GM10847 (cell line): ENCODE measurements around the gene GPC3.

Experiments
- POLR2A ChIP-seq: IDR thresholded peaks from 2 replicates; pipeline ENCODE4 v1.6.1; 2011; ENCODE audit not compliant: insufficient read length; ENCODE audit errors: extremely low read depth

GPC3 gene

GRCh38 chrX:133905305-133905704 is 80.1 kb downstream of the GPC3 start:
- TF ChIP-seq POLR2A: no peak

- no peak for TF ChIP-seq POLR2A
Observed at GRCh38 chrX:133897593-133898163, 87.7 kb downstream of the GPC3 start.

- TF ChIP-seq POLR2A: no peak
Observed at GRCh38 chrX:133892337-133892736, 93.1 kb downstream of the GPC3 start.

GRCh38 chrX:133888984-133889383 is 96.4 kb downstream of the GPC3 start:
- TF ChIP-seq POLR2A: no peak

GRCh38 chrX:133884430-133885394 is 100.7 kb downstream of the GPC3 start:
- TF ChIP-seq POLR2A: no peak

- TF ChIP-seq POLR2A: no peak
Observed at GRCh38 chrX:133881893-133882292, 103.5 kb downstream of the GPC3 start.

- TF ChIP-seq POLR2A: no peak
Observed at GRCh38 chrX:133881007-133881406, 104.4 kb downstream of the GPC3 start.

GRCh38 chrX:133880032-133880443 is 105.4 kb downstream of the GPC3 start:
- TF ChIP-seq POLR2A: no peak

GRCh38 chrX:133878710-133879109 is 106.7 kb downstream of the GPC3 start:
- TF ChIP-seq POLR2A: no peak

- TF ChIP-seq POLR2A: no peak
Observed at GRCh38 chrX:133876646-133877045, 108.7 kb downstream of the GPC3 start.

GRCh38 chrX:133869270-133869669 is 116.1 kb downstream of the GPC3 start:
- no peak for TF ChIP-seq POLR2A

GRCh38 chrX:133868682-133869081 is 116.7 kb downstream of the GPC3 start:
- TF ChIP-seq POLR2A: no peak

- TF ChIP-seq POLR2A: no peak
Observed at GRCh38 chrX:133868250-133868649, 117.1 kb downstream of the GPC3 start.

GRCh38 chrX:133865761-133866471 is 119.5 kb downstream of the GPC3 start:
- no peak for TF ChIP-seq POLR2A

GRCh38 chrX:133864236-133864635 is 121.2 kb downstream of the GPC3 start:
- no peak for TF ChIP-seq POLR2A

- no peak for TF ChIP-seq POLR2A
Observed at GRCh38 chrX:133859860-133860259, 125.5 kb downstream of the GPC3 start.

- no peak for TF ChIP-seq POLR2A
Observed at GRCh38 chrX:133859336-133859735, 126.1 kb downstream of the GPC3 start.
